NB4 (cell line): ENCODE data around the gene MIER1.

Source experiments
- CTCF ChIP-seq: IDR thresholded peaks from one replicate; pipeline ENCODE4 v1.5.1; 2012; ENCODE audit warnings: low read depth, low read length
- POLR2A ChIP-seq: IDR thresholded peaks from 2 replicates; pipeline ENCODE4 v1.6.1; 2011; ENCODE audit warnings: mild to moderate bottlenecking; ENCODE audit not compliant: insufficient read length; ENCODE audit errors: extremely low read depth

- TF ChIP-seq POLR2A = no peak
- no peak for TF ChIP-seq CTCF
These were observed 106.5 kb downstream of the MIER1 start for GRCh38 chr1:67031121-67031858.
